Neural progenitor cell (in vitro differentiated cells): ENCODE measurements around the gene MAD2L1. TPM values are rescaled to one million over a fixed set of nuclear protein-coding genes. Genes with fewer than 3 reads are reported as not detected.

Source experiments
- DNase-seq: peaks from one replicate; pipeline ENCODE4 v3.0.0-alpha.2; 2016; ENCODE audit warnings: low spot score
- H2AFZ ChIP-seq: fragments of 200-600 bp; sonication (generic); replicated peaks from 2 replicates; pipeline ENCODE4 v1.6.1; 2016; ENCODE audit warnings: antibody characterized with exemption
- H3F3A ChIP-seq: fragments of 200-600 bp; sonication (generic); 2 replicates; pipeline ENCODE4 v1.6.1; 2016; ENCODE audit warnings: antibody characterized with exemption, low read depth
- H3K27ac ChIP-seq: fragments of 200-600 bp; sonication (generic); 2 replicates; pipeline ENCODE4 v1.5.1; 2016; ENCODE audit warnings: mild to moderate bottlenecking
- H3K27me3 ChIP-seq: fragments of 200-600 bp; sonication (generic); 2 replicates; pipeline ENCODE4 v1.6.1; 2016; ENCODE audit warnings: mild to moderate bottlenecking, moderate library complexity
- H3K36me3 ChIP-seq: fragments of 200-600 bp; sonication (generic); 2 replicates; pipeline ENCODE4 v1.5.1; 2016
- H3K4me1 ChIP-seq: fragments of 200-600 bp; sonication (generic); 2 replicates; pipeline ENCODE4 v1.6.1; 2016; ENCODE audit warnings: mixed run types
- H3K4me2 ChIP-seq: fragments of 200-600 bp; sonication (generic); 2 replicates; pipeline ENCODE4 v1.6.1; 2016
- H3K4me3 ChIP-seq: fragments of 200-600 bp; sonication (generic); 2 replicates; pipeline ENCODE4 v1.5.1; 2016
- H3K79me2 ChIP-seq: fragments of 200-600 bp; sonication (generic); 2 replicates; pipeline ENCODE4 v1.6.1; 2016; ENCODE audit warnings: low read depth
- H3K9ac ChIP-seq: fragments of 200-600 bp; sonication (generic); 2 replicates; pipeline ENCODE4 v1.6.1; 2016
- H3K9me3 ChIP-seq: fragments of 200-600 bp; sonication (generic); 2 replicates; pipeline ENCODE4 v1.5.1; 2016; ENCODE audit warnings: low read depth
- H4K20me1 ChIP-seq: fragments of 200-600 bp; sonication (generic); 2 replicates; pipeline ENCODE4 v1.6.1; 2016; ENCODE audit warnings: low read depth
- H3K27ac Mint-ChIP-seq: 3 replicates; pipeline ENCODE4 v1.8.0; 2021; ENCODE audit warnings: mixed read lengths
- H3K27me3 Mint-ChIP-seq: 2 replicates; pipeline ENCODE4 v1.8.0; 2022; ENCODE audit warnings: low read depth, mild to moderate bottlenecking, inconsistent platforms, moderate library complexity, mixed read lengths; ENCODE audit not compliant: insufficient read depth
- H3K36me3 Mint-ChIP-seq: 3 replicates; pipeline ENCODE4 v1.8.0; 2021; ENCODE audit warnings: mixed read lengths
- H3K4me1 Mint-ChIP-seq: 3 replicates; pipeline ENCODE4 v1.8.0; 2021; ENCODE audit warnings: mixed read lengths
- H3K4me3 Mint-ChIP-seq: 3 replicates; pipeline ENCODE4 v1.8.0; 2021; ENCODE audit warnings: mild to moderate bottlenecking, moderate library complexity, mixed read lengths
- H3K9me3 Mint-ChIP-seq: 3 replicates; pipeline ENCODE4 v1.8.0; 2020; ENCODE audit warnings: mixed read lengths
- EZH2 ChIP-seq: fragments of 200-600 bp; sonication (generic); IDR thresholded peaks from 2 replicates; pipeline ENCODE4 v1.6.1; 2017; ENCODE audit warnings: antibody characterized with exemption, mild to moderate bottlenecking, moderate library complexity
- EZH2phosphoT487 ChIP-seq: fragments of 200-600 bp; sonication (generic); IDR thresholded peaks from 2 replicates; pipeline ENCODE4 v1.6.1; 2017; ENCODE audit warnings: antibody characterized with exemption
- total RNA-seq: library from RNA; depleted of rRNA; stranded (reverse); fragments of >200 nt; gene quantifications from 2 replicates; pipeline ENCODE4 v1.2.3, GENCODE V29; 2015; ENCODE audit warnings: low replicate concordance
- TF ChIP-seq, protein P1 (sequence below): fragments of 200-600 bp; sonication (generic); IDR thresholded peaks from 2 replicates; pipeline ENCODE4 v1.5.1; 2017; ENCODE audit warnings: antibody characterized with exemption, mild to moderate bottlenecking

Gene MAD2L1
- total RNA-seq, 1 donor from 2014 or later = 190 TPM

DNA sequence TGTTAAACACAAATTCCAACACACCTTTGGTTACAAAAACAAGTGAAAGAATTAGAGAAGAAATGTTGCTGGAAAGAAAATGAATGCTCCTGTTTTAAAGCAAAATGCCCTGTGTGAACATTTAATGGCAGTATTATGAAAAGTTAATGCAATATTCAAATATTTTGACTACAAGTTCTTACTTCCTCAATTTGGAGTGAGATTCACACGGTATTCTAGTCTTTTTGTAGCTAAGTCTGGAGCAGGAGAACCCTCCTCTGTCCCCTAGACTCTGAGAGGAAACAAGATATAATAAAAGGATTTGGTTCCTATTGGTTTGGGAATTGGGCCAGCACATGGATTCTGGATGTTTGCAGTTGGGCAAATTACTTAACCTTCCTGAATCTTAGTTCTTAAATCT is 12.7 kb downstream of the MAD2L1 start:
- Mint-ChIP-seq H3K27ac (no peak overlapping the region), H3K27me3 (no peaks in the 10 kb centered on the region), H3K9me3 (no peaks in the 10 kb centered on the region), H3K4me1 (peaks cover 8% of the 10 kb centered on the region), H3K4me3 (no peak overlapping the region), H3K36me3 (peaks cover 7% of the 10 kb centered on the region)
- peaks cover 3% of the 10 kb centered on the region for H3K4me1 ChIP-seq
- peaks cover under 1% of the 10 kb centered on the region for H3K36me3 ChIP-seq
- TF ChIP-seq, protein P1, sequence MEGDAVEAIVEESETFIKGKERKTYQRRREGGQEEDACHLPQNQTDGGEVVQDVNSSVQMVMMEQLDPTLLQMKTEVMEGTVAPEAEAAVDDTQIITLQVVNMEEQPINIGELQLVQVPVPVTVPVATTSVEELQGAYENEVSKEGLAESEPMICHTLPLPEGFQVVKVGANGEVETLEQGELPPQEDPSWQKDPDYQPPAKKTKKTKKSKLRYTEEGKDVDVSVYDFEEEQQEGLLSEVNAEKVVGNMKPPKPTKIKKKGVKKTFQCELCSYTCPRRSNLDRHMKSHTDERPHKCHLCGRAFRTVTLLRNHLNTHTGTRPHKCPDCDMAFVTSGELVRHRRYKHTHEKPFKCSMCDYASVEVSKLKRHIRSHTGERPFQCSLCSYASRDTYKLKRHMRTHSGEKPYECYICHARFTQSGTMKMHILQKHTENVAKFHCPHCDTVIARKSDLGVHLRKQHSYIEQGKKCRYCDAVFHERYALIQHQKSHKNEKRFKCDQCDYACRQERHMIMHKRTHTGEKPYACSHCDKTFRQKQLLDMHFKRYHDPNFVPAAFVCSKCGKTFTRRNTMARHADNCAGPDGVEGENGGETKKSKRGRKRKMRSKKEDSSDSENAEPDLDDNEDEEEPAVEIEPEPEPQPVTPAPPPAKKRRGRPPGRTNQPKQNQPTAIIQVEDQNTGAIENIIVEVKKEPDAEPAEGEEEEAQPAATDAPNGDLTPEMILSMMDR = no peak
- TF ChIP-seq EZH2phosphoT487 (no peak), EZH2 (no peak)
- no peak overlapping the region for H3K4me3 ChIP-seq
- no peak for DNase-seq
- no peak overlapping the region for H2AFZ ChIP-seq
- H4K20me1 ChIP-seq = no peaks in the 10 kb centered on the region
- H3K27me3 ChIP-seq = no peaks in the 10 kb centered on the region
- no peaks in the 10 kb centered on the region for H3K9me3 ChIP-seq
- no peak overlapping the region for H3K27ac ChIP-seq
- H3K79me2 ChIP-seq = peaks cover 4% of the 10 kb centered on the region
- no peak overlapping the region for H3K4me2 ChIP-seq
- no peak overlapping the region for H3K9ac ChIP-seq
- H3F3A ChIP-seq = peaks cover 5% of the 10 kb centered on the region

DNA sequence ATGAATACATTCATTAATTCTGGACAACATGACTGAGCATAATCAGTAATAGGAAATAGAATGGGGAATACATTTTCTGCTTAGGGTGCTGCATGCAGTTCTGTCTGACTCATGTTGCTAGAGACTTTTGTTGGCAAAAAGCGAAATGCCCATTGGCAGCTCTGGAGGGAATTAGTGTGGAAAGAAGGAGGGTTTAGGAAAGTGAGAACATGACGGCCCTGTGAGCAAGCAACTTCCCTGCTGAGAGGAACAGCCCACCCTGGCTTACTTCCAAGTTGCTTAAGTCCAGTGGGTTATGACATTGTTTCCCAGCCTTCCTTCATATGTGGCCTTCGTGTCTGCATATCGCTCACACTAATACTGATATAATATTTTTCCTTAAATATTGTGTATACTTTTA is 13.8 kb downstream of the MAD2L1 start:
- Mint-ChIP-seq H3K27me3 (no peaks in the 10 kb centered on the region), H3K9me3 (no peaks in the 10 kb centered on the region), H3K36me3 (peaks cover 3% of the 10 kb centered on the region), H3K4me1 (peaks cover 8% of the 10 kb centered on the region), H3K4me3 (no peak overlapping the region), H3K27ac (no peak overlapping the region)
- Histone ChIP-seq H3F3A (peaks cover 5% of the 10 kb centered on the region), H3K9ac (no peak overlapping the region), H2AFZ (no peak overlapping the region), H3K27me3 (no peaks in the 10 kb centered on the region), H3K4me3 (no peak overlapping the region), H3K4me1 (peaks cover 3% of the 10 kb centered on the region), H4K20me1 (no peaks in the 10 kb centered on the region), H3K79me2 (no peaks in the 10 kb centered on the region), H3K27ac (no peak overlapping the region), H3K9me3 (no peaks in the 10 kb centered on the region), H3K36me3 (no peaks in the 10 kb centered on the region), H3K4me2 (no peak overlapping the region)
- DNase-seq = no peak
- no peak for TF ChIP-seq EZH2
- TF ChIP-seq EZH2phosphoT487 = no peak
- TF ChIP-seq, protein P1 = no peak

DNA sequence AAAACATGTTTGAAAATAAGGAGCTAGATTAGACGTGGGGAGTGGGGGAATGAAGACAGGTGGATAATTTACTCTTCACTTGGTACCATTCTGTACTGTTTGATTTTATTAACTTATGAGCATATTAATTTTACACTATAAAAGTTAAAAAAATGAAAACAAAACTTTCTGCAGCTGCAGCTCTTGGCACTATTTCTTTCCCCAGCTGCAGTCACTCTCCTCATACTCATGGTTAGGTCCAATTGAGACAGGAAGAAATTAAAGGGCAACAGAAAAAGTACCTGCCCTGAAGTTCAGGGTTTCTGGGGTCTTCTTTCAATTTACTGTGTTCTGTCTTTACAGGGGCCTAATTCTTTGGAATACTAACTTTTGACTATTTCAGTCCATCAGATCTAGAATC is 15.4 kb downstream of the MAD2L1 start:
- no peaks in the 10 kb centered on the region for H3K9me3 Mint-ChIP-seq
- no peaks in the 10 kb centered on the region for H3K27me3 Mint-ChIP-seq
- no peaks in the 10 kb centered on the region for H3K79me2 ChIP-seq

More for the DNA sequence above, 15.4 kb downstream of the MAD2L1 start:
- Histone ChIP-seq H3K4me2 (no peak overlapping the region), H4K20me1 (no peaks in the 10 kb centered on the region), H3F3A (no peaks in the 10 kb centered on the region), H3K4me1 (peaks cover 3% of the 10 kb centered on the region), H3K4me3 (no peak overlapping the region), H3K36me3 (no peaks in the 10 kb centered on the region), H3K27me3 (no peaks in the 10 kb centered on the region), H3K9ac (no peak overlapping the region), H3K9me3 (no peaks in the 10 kb centered on the region), H3K27ac (no peak overlapping the region), H2AFZ (no peak overlapping the region)
- H3K4me1 Mint-ChIP-seq = peaks cover 8% of the 10 kb centered on the region
- DNase-seq = no peak
- H3K27ac Mint-ChIP-seq = no peak overlapping the region
- peaks cover 3% of the 10 kb centered on the region for H3K36me3 Mint-ChIP-seq
- TF ChIP-seq EZH2phosphoT487 (no peak), EZH2 (no peak)
- TF ChIP-seq, protein P1 = no peak
- no peak overlapping the region for H3K4me3 Mint-ChIP-seq
